GM18499 (cell line): ENCODE results near the gene PRR20C.
"Not testable (repeated sequence)": the region's sequence is repeated elsewhere in the genome, so short reads cannot be mapped to it uniquely, and the experiment has no call there.

Experiments
- ATAC-seq: cut with Tn5 transposase; IDR thresholded peaks from one replicate; pipeline ENCODE4 v1.9.1; 2021; ENCODE audit warnings: moderate number of reproducible peaks; ENCODE audit not compliant: insufficient read depth, unreplicated experiment

The PRR20C gene

GRCh38 chr13:57153761-57154160 is at the start of gene PRR20C:
PRR20C (plus strand) TSS chr13:57154061; CDS start chr13:57154448, 387 bp downstream.
- not testable (repeated sequence) for ATAC-seq

- no peak for ATAC-seq
These were observed 38.9 kb upstream of the PRR20C start for GRCh38 chr13:57114945-57115344.

GRCh38 chr13:57123681-57124080 is 30.2 kb upstream of the PRR20C start:
- ATAC-seq = no peak

GRCh38 chr13:57128909-57129308 is 25.0 kb upstream of the PRR20C start:
- ATAC-seq = no peak

GRCh38 chr13:57136093-57136492 is 17.8 kb upstream of the PRR20C start:
- ATAC-seq = no peak

GRCh38 chr13:57137585-57137984 is 16.3 kb upstream of the PRR20C start:
- no peak for ATAC-seq

- no peak for ATAC-seq
These were observed 14.9 kb upstream of the PRR20C start for GRCh38 chr13:57138988-57139387.

- not testable (repeated sequence) for ATAC-seq
These were observed 14.1 kb upstream of the PRR20C start for GRCh38 chr13:57139781-57140180.

GRCh38 chr13:57140235-57140968 is 13.5 kb upstream of the PRR20C start, which contains the start of gene PRR20A:
PRR20A (plus strand) TSS chr13:57140918; CDS start chr13:57141305, 387 bp downstream.
- not testable (repeated sequence) for ATAC-seq

GRCh38 chr13:57147188-57147587 is 6.7 kb upstream of the PRR20C start, which contains the start of gene PRR20B:
PRR20B (plus strand) TSS chr13:57147488; CDS start chr13:57147875, 387 bp downstream.
- not testable (repeated sequence) for ATAC-seq

- ATAC-seq = not testable (repeated sequence)
These were observed 5.8 kb upstream of the PRR20C start for GRCh38 chr13:57148106-57148505.

- ATAC-seq = not testable (repeated sequence)
These were observed 6.5 kb downstream of the PRR20C start, which contains the start of gene PRR20D for GRCh38 chr13:57160332-57160731. PRR20D (plus strand) TSS chr13:57160632; CDS start chr13:57161019, 387 bp downstream.

- ATAC-seq = not testable (repeated sequence)
These were observed 13.0 kb downstream of the PRR20C start, which contains the start of gene PRR20E for GRCh38 chr13:57166897-57167296. PRR20E (plus strand) TSS chr13:57167197; CDS start chr13:57167584, 387 bp downstream.

GRCh38 chr13:57191667-57192066 is 37.8 kb downstream of the PRR20C start:
- ATAC-seq = no peak
